ENCODE results near the gene FAM13B.
A peak's percentile ranks its signal among the peaks of the same experiment; 100 is the strongest.

The FAM13B gene

GRCh38 chr5:137902408-137903133, 130.3 kb downstream of the FAM13B start:
- FAIRE-seq = no peak
- DNase-seq (ENCODE audit: insufficient read length, low spot score) = no peak

- FAIRE-seq = no peak
- DNase-seq (ENCODE audit: insufficient read length, low spot score) = no peak
Measured at GRCh38 chr5:137901011-137901817, 131.7 kb downstream of the FAM13B start.

GRCh38 chr5:137899493-137899892, 133.4 kb downstream of the FAM13B start:
- no peak for FAIRE-seq
- no peak for DNase-seq (ENCODE audit: insufficient read length, low spot score)

GRCh38 chr5:137896560-137896959, 136.3 kb downstream of the FAM13B start:
- FAIRE-seq (no peak), DNase-seq (ENCODE audit: insufficient read length, low spot score) (no peak)

GRCh38 chr5:137894586-137894985, 138.3 kb downstream of the FAM13B start:
- FAIRE-seq (no peak), DNase-seq (ENCODE audit: insufficient read length, low spot score) (no peak)

- no peak for FAIRE-seq
- no peak for DNase-seq (ENCODE audit: insufficient read length, low spot score)
Measured at GRCh38 chr5:137891849-137892248, 141.0 kb downstream of the FAM13B start.

- DNase-seq (ENCODE audit: insufficient read length, low spot score) (no peak), FAIRE-seq (no peak)
Measured at GRCh38 chr5:137890845-137891244, 142.0 kb downstream of the FAM13B start.

- FAIRE-seq (peak; percentile 48), DNase-seq (ENCODE audit: insufficient read length, low spot score) (peak; percentile 42)
Measured at GRCh38 chr5:137888863-137889759, 143.8 kb downstream of the FAM13B start, which contains the start of gene PKD2L2. TSS of gene PKD2L2 (plus strand) at chr5:137889457. CDS start at chr5:137889492, 35 bp downstream.

GRCh38 chr5:137888466-137888862, 144.4 kb downstream of the FAM13B start:
- FAIRE-seq (no peak), DNase-seq (ENCODE audit: insufficient read length, low spot score) (no peak)
